ENCODE measurements around the gene KIAA0513. TPM values are rescaled to one million over a fixed set of nuclear protein-coding genes. Genes with fewer than 3 reads are reported as not detected.

Gene KIAA0513
- total RNA-seq, 1 experiment from 2014 or later: 6.6 TPM

GRCh38 chr16:85114909-85115567 is 87.4 kb downstream of the KIAA0513 start:
- TF ChIP-seq CTCF (IDR thresholded peaks at IDR 0.05 in 2 of 3, conservative IDR thresholded peaks at IDR 0.05 in 1 of 3; ENCODE audit: borderline replicate concordance in 1 of 3, insufficient read depth in 1 of 3, low read depth in 2 of 3, low read length in 2 of 3) (peak; percentile 98 to 100 (median 100)), ZBTB33 (IDR thresholded peaks at IDR 0.05; ENCODE audit: extremely low read depth, insufficient replicate concordance, low read length) (no peak), YY1 (IDR thresholded peaks at IDR 0.05; ENCODE audit: extremely low read depth, insufficient replicate concordance, low read depth, low read length) (peak; percentile 71), POLR2AphosphoS5 (IDR thresholded peaks at IDR 0.05; ENCODE audit: low read depth, low read length) (0 out of 2 replicates have a peak, but pooled peaks have one; percentile 17), EZH2phosphoT487 (IDR thresholded peaks at IDR 0.05; ENCODE audit: borderline replicate concordance) (no peak), RAD21 (IDR thresholded peaks at IDR 0.05; ENCODE audit: low read depth) (peak; percentile 100)
- intact Hi-C loops (cut with micrococcal nuclease): loop anchor here (1.0 to 10.0 kb wide), 6 partner anchors 132 to 496 kb away; no protein-coding TSS in a partner anchor
- peak overlapping the region; percentile 37; the same call in 1 of the 2 replicates for H3K9ac ChIP-seq (ENCODE audit: low read length)
- H3K36me3 ChIP-seq (ENCODE audit: control insufficient read depth in 1 of 2, insufficient read depth in 2 of 2, low read length in 2 of 2): no peaks in the 10 kb centered on the region
- H3K79me2 ChIP-seq (ENCODE audit: insufficient read depth, low read length): no peaks in the 10 kb centered on the region
- ChIA-PET POLR2A (interaction anchor here (0.6 to 1.0 kb wide), 2 partner anchors 91 to 130 kb away, joined by 3 read pairs; no protein-coding TSS in a partner anchor), CTCF (interaction anchor here (0.6 to 2.1 kb wide), 55 partner anchors 10 to 1097 kb away, joined by 3 to 33 read pairs (median 4); partner anchors contain the start of genes GSE1 and KIAA0513), RAD21 (ENCODE audit: low non-redundant PET in 1 of 2, low total read pairs in 2 of 2, uncharacterized antibody in 2 of 2, unreplicated experiment in 2 of 2) (interaction anchor here (0.6 to 1.3 kb wide), 8 partner anchors 10 to 704 kb away, joined by 3 to 6 read pairs (median 4); no protein-coding TSS in a partner anchor)
- peak overlapping the region; percentile 54 for H3K4me2 ChIP-seq (ENCODE audit: low read length)
- 0 out of 4 replicates have a peak, but pooled peaks cover 0 to 5% of the 10 kb centered on the region in 2 experiments for H3K9me3 ChIP-seq (ENCODE audit: control insufficient read depth in 1 of 2, insufficient read depth in 1 of 2, low read depth in 1 of 2, low read length in 2 of 2)
- no peaks in the 10 kb centered on the region for H3K27me3 ChIP-seq (ENCODE audit: insufficient read depth, low read length)
- H3K9me2 ChIP-seq (ENCODE audit: insufficient read depth): no peaks in the 10 kb centered on the region
- DNase-seq (ENCODE audit: low read depth, low spot score): peak; percentile 85
- peak overlapping the region; percentile 23 to 27 for H3K4me3 ChIP-seq (replicated peaks in 1 of 2; ENCODE audit: low read depth in 1 of 2, low read length in 2 of 2)
- no TSS peak for BruUV-seq (replicated peaks)
- H3K27ac ChIP-seq (ENCODE audit: low read depth, low read length): peak overlapping the region; percentile 48
- H2AFZ ChIP-seq (ENCODE audit: low read depth, low read length, poor library complexity, severe bottlenecking): peak overlapping the region; percentile 79
- H3K4me1 ChIP-seq (ENCODE audit: control insufficient read depth in 1 of 2, insufficient read depth in 2 of 2, low read length in 2 of 2): peaks cover 11 to 24% of the 10 kb centered on the region in 2 experiments; a peak in 3 of 4 replicates
- ATAC-seq: peak; percentile 89
- no peaks in the 10 kb centered on the region for H4K20me1 ChIP-seq (ENCODE audit: insufficient read depth)
